HFFc6 (cell line): ENCODE data around the gene WNT4. TPM values are rescaled to one million over a fixed set of nuclear protein-coding genes. Genes with fewer than 3 reads are reported as not detected.

Experiments used
- DNase-seq: peaks from one replicate; pipeline ENCODE4 v3.0.0-alpha.2; 2018
- H3K27ac Mint-ChIP-seq: 2 replicates; pipeline ENCODE4 v1.8.0; 2020; ENCODE audit warnings: mild to moderate bottlenecking, mixed read lengths
- H3K27me3 Mint-ChIP-seq: 2 replicates; pipeline ENCODE4 v1.8.0; 2021; ENCODE audit warnings: mild to moderate bottlenecking, moderate library complexity, mixed read lengths; ENCODE audit not compliant: insufficient read depth
- H3K36me3 Mint-ChIP-seq: 2 replicates; pipeline ENCODE4 v1.8.0; 2021; ENCODE audit warnings: low read depth, mixed read lengths
- H3K4me1 Mint-ChIP-seq: 2 replicates; pipeline ENCODE4 v1.8.0; 2020; ENCODE audit warnings: low read depth, mixed read lengths
- H3K4me3 Mint-ChIP-seq: 2 replicates; pipeline ENCODE4 v1.8.0; 2020; ENCODE audit warnings: mild to moderate bottlenecking, moderate library complexity, mixed read lengths
- H3K9me3 Mint-ChIP-seq: 2 replicates; pipeline ENCODE4 v1.8.0; 2020; ENCODE audit warnings: mild to moderate bottlenecking, mixed read lengths
- CTCF ChIP-seq: fragments of 200-600 bp; sonication (generic); IDR thresholded peaks from 2 replicates; pipeline ENCODE4 v1.5.0; 2021; ENCODE audit warnings: antibody characterized with exemption, mild to moderate bottlenecking
- total RNA-seq, 6 experiments: library from RNA; stranded (reverse); fragmentation: NEBNext Ultra II Directional; extraction: Animal tissue kit (Norgen Biotek cat#: 25700); gene quantifications; 2 replicates in 1 of 6; 3 replicates in 5 of 6; pipeline ENCODE4 v1.2.3, GENCODE V29; 2021

The WNT4 gene
- total RNA-seq, 6 experiments from 2014 or later: not detected

- no peak for TF ChIP-seq CTCF
- no peak overlapping the region for H3K27ac Mint-ChIP-seq
- no peaks in the 10 kb centered on the region for H3K36me3 Mint-ChIP-seq
- no peak for DNase-seq
- no peaks in the 10 kb centered on the region for H3K4me1 Mint-ChIP-seq
- H3K4me3 Mint-ChIP-seq: no peak overlapping the region
- no peaks in the 10 kb centered on the region for H3K9me3 Mint-ChIP-seq
- H3K27me3 Mint-ChIP-seq: peaks cover 36% of the 10 kb centered on the region
Observed at GRCh38 chr1:22163137-22163536, 20.2 kb upstream of the WNT4 start.

GRCh38 chr1:22159891-22160290 is 17.0 kb upstream of the WNT4 start:
- H3K4me3 Mint-ChIP-seq: no peak overlapping the region
- no peaks in the 10 kb centered on the region for H3K36me3 Mint-ChIP-seq
- H3K4me1 Mint-ChIP-seq: no peaks in the 10 kb centered on the region
- TF ChIP-seq CTCF: no peak
- no peak overlapping the region for H3K27ac Mint-ChIP-seq
- H3K9me3 Mint-ChIP-seq: no peaks in the 10 kb centered on the region
- no peak for DNase-seq
- peaks cover 23% of the 10 kb centered on the region for H3K27me3 Mint-ChIP-seq

- Mint-ChIP-seq H3K27ac (no peak overlapping the region), H3K4me1 (no peaks in the 10 kb centered on the region), H3K4me3 (no peak overlapping the region), H3K9me3 (no peaks in the 10 kb centered on the region), H3K27me3 (peaks cover 21% of the 10 kb centered on the region), H3K36me3 (no peaks in the 10 kb centered on the region)
- DNase-seq: no peak
- no peak for TF ChIP-seq CTCF
Observed at GRCh38 chr1:22158654-22159053, 15.8 kb upstream of the WNT4 start.

- no peak for TF ChIP-seq CTCF
- no peak overlapping the region for H3K4me3 Mint-ChIP-seq
- no peak overlapping the region for H3K27ac Mint-ChIP-seq
- H3K27me3 Mint-ChIP-seq: peaks cover 20% of the 10 kb centered on the region
- no peak for DNase-seq
- no peaks in the 10 kb centered on the region for H3K4me1 Mint-ChIP-seq
- no peaks in the 10 kb centered on the region for H3K9me3 Mint-ChIP-seq
- no peaks in the 10 kb centered on the region for H3K36me3 Mint-ChIP-seq
Observed at GRCh38 chr1:22157359-22157966, 14.6 kb upstream of the WNT4 start.

- Mint-ChIP-seq H3K4me3 (no peak overlapping the region), H3K36me3 (no peaks in the 10 kb centered on the region), H3K27ac (no peak overlapping the region), H3K9me3 (no peaks in the 10 kb centered on the region), H3K27me3 (peaks cover 20% of the 10 kb centered on the region), H3K4me1 (no peaks in the 10 kb centered on the region)
- no peak for TF ChIP-seq CTCF
- no peak for DNase-seq
Observed at GRCh38 chr1:22155517-22155916, 12.6 kb upstream of the WNT4 start.

GRCh38 chr1:22154626-22155025 is 11.7 kb upstream of the WNT4 start:
- no peak for TF ChIP-seq CTCF
- Mint-ChIP-seq H3K36me3 (no peaks in the 10 kb centered on the region), H3K4me3 (no peak overlapping the region), H3K27me3 (peaks cover 21% of the 10 kb centered on the region), H3K9me3 (no peaks in the 10 kb centered on the region), H3K4me1 (no peaks in the 10 kb centered on the region), H3K27ac (no peak overlapping the region)
- DNase-seq: no peak
